Kidney capillary endothelial cell (primary cell): ENCODE data around the gene RPS16.

ENCODE experiments used
- DNase-seq: peaks from one replicate; pipeline ENCODE4 v3.0.0-alpha.2; 2018; ENCODE audit warnings: low spot score

The RPS16 gene

GRCh38 chr19:39449116-39449797 is 13.5 kb upstream of the RPS16 start:
- DNase-seq, result no peak

GRCh38 chr19:39448271-39448670 is 12.5 kb upstream of the RPS16 start:
- DNase-seq, result no peak

- DNase-seq, result no peak
Observed at GRCh38 chr19:39446365-39447084, 10.8 kb upstream of the RPS16 start.

DNA sequence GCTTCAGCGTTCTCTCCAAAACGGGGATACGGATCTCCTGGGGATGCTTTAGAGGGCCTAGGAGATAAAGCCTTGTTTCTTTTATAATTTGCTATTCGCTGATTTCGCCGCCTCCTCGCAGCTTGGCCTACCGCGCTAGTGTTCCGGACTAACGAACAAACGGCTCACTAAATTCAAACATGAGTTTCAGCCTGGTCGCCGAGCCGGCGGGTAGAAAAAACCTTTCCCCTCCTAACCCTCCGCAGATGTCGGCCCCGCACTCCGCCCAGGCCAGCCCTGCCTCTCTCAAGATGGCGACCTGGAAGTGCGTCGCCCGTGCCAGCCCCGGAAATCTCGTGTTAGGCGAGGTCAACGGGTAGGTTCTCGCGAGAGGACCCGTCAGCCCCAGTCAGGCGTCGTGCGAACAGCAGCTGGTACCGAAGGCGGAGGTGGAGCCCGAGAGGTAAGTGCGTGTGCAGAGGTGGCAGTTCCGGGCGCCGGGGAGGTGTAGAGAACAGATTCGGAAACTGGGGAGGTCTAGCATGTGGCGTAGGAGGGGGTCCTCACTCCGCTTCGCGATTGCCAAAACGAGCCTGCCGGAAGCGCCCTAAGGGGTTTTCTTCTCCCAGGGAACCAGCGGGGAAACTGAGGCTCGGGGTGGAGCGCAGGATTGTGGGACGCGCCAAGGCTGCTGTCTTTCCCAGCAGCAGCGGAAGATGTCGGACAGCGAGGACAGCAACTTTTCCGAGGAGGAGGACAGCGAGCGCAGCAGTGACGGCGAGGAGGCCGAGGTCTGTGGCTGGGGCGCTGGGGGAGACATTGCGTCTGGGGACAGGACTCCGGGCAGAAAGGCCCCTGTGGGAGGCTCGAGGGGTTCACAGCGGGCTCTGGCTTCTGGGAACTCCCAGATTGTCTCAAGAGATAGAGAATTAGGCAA is 9.7 kb upstream of the RPS16 start, which contains the start of gene SUPT5H:
TSS of gene SUPT5H (plus strand) at position 387 of the 916 bp plus-strand sequence. CDS start at position 696, 309 bp downstream.
- peak; percentile 98 for DNase-seq

- no peak for DNase-seq
Observed at GRCh38 chr19:39444598-39445195, 8.9 kb upstream of the RPS16 start.

- DNase-seq, result no peak
Observed at GRCh38 chr19:39438270-39438934, 2.7 kb upstream of the RPS16 start.

DNA sequence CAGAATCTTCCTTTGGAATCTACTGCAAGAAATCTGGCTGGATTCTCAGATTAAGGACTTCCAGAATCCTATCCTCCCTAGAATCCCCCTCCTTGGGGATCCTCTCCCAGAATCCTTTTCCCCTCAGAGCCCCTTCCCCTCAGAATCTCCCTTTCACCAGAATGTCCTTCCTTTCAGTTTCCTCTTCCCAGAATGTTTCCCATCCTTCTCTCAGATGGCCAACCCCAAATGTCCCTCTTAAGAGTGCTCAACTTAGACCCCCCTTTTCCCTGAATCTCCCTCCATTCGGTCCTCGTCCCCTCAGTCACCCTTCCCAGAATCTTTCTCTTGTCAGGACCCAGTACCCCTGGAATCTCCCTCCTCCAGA is 584 bp upstream of the RPS16 start:
- DNase-seq, result no peak

- DNase-seq, result no peak
Observed at GRCh38 chr19:39434123-39435076, 1.3 kb downstream of the RPS16 start.

GRCh38 chr19:39433480-39434079 is 2.2 kb downstream of the RPS16 start:
- no peak for DNase-seq

DNA sequence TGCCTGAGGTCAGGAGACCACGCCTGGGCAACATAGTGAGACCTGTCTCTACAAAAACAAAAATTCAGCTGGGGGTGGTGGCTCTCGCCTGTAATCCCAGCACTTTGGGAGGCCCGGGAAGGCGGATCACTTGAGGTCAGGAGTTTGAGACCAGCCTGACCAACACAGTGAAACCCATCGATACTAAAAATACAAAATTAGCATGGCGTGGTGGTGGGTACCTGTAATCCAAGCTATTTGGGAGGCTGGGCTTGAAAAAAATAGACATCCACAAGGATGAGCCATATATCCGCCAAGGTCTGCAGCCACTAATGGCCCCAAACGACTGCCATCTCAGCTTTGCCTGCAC is 3.1 kb downstream of the RPS16 start:
- no peak for DNase-seq

DNA sequence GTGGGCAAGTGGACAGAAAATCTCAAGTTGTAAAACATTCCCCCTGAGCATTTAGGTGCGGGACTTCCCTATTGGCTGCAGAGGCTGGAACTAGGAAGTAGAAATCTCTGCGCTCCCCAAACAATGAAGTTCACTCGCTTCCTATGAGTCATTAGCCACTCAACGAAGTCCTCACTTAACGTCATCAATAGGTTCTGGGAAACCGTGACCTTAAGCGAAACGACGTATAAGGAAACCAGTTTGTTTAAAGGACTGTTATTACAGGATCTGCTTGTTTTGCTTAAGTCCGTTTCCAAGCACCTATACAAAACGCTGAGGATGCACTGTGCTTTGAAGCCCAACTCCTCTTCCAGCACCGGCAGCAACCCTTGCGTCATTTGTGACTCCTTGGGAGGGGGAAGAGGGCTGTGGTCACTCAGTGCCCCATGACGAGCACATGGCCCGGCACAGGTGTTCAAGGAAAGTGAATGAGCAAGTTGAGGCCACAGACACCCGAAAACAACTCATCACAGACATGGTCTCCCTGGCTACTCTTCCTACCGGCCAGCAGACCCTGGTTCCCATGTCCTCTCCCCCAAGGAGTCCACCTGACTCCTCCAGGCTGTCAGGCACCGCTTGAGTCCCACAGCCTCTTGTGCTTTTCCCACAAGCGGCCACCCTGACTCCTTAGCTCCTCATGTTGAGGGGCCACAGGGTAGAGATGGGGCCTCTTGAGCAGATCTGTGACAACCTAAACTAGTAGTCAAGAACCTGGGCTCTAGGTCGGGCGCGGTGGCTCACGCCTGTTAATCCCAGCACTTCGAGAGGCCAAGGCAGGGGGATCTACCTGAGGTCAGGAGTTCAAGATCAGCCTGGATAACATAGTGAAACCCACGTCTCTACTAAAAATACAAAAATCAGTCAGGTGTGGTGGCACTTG is 4.8 kb downstream of the RPS16 start:
- DNase-seq, result peak; percentile 95

- no peak for DNase-seq
Observed at GRCh38 chr19:39428283-39429112, 7.3 kb downstream of the RPS16 start.

DNA sequence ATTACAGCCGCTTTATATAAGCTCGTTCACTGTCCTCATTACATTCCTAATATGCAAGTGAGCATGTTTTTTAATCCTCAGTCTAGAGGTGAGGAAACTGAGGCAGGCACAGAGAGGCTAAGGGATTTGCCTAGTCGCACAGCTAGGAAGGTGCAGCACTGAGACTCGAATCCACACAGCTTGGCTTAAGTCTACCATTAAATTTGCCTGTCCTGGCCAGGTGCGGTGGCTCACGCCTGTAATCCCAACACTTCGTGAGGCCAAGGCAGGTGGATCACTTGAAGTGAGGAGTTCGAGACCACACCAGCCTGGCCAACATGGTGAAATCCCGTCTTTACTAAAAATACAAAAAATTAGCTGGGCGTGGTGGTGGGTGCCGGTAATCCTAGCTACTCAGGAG is 8.0 kb downstream of the RPS16 start:
- DNase-seq, result no peak

DNA sequence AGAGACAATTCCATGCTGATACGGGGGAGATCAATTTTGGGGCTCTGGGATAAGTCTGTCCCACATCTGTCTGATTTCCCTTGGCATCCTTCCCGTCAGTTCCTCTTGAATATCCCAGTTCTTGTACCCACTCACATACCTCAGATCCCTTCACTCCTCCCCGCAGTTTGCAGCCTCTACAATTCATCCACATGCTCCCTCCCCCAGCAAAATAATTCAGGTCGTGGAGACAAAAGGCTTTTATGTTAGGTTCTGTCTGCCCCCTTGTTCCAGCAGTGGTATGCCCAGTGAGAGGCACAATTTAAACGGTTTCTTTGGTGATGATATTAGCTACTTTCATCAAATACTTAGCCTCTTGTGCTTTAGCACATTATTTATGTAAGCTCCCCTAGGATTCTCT is 9.6 kb downstream of the RPS16 start:
- DNase-seq, result no peak

DNA sequence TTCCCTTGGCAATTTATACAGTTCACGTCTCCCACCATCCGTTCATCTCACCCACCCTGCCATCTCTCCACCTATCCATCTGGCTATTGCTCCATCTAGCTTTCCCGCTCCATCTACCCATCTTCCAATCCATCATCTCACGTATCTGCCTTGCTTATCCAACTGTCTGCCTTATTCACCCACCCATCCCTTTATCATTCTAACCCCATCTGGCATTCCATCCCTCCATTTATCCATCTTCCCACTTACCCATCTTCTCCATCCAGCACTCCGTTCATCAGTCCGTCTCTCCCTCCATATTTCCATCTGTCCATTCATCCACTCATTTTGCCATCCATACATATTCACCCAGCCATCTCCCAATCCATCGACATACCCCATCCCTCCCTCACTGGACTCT is 10.0 kb downstream of the RPS16 start:
- no peak for DNase-seq

DNA sequence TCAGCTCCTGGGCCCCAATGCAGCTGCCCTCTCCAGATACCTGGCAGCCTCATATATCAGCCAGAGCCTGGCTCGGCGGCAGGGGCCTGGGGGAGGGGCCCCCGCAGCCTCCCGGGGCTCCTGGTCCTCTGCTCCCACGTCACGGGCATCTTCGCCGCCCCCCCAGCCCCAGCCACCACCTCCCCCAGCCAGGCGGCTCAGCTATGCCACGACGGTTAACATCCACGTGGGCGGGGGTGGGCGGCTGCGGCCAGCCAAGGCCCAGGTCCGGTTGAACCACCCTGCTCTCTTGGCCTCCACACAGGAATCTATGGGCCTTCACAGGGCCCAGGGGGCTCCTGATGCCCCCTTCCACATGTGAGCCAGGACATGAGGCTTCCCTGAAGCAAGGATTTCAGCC is 10.8 kb downstream of the RPS16 start:
- DNase-seq, result no peak

- DNase-seq, result no peak
Observed at GRCh38 chr19:39423258-39424086, 12.3 kb downstream of the RPS16 start.
